GM12878 (cell line): ENCODE measurements around the gene ASB15. TPM values are rescaled to one million over a fixed set of nuclear protein-coding genes. Genes with fewer than 3 reads are reported as not detected.

ENCODE experiments used
- ATAC-seq: fragments of 200-7000 bp; cut with Tn5 transposase; 3 replicates; pipeline ENCODE4 v1.9.1; 2020; ENCODE audit warnings: mild to moderate bottlenecking, moderate library complexity
- BruUV-seq: library from RNA; stranded (reverse); fragments of 400-500 nt; replicated peaks from 2 replicates; lab custom pipeline; 2021; lab: Mats Ljungman, UMichigan
- CTCF ChIA-PET: fragments of 300-600 bp; sonication (Branson Sonifier 250); formaldehyde crosslinking; extraction: SDS; loops from one replicate; lab custom pipeline; 2021; ENCODE audit warnings: inconsistent platforms; lab: Yijun Ruan, JAX
- POLR2A ChIA-PET: fragments of 350-600 bp; formaldehyde crosslinking; extraction: SDS; loops from one replicate; lab custom pipeline; 2021; ENCODE audit warnings: inconsistent platforms; lab: Charles Lee
- RAD21 ChIA-PET: fragments of 300-600 bp; sonication (Branson Sonifier 250); formaldehyde crosslinking; loops from one replicate; lab custom pipeline; 2023; ENCODE audit warnings: antibody characterized with exemption; ENCODE audit not compliant: unreplicated experiment; lab: Charles Lee
- SMC1A ChIA-PET: fragments of 300-600 bp; sonication (Branson Sonifier 250); formaldehyde crosslinking; loops from one replicate; lab custom pipeline; 2023; ENCODE audit not compliant: unreplicated experiment, uncharacterized antibody; lab: Charles Lee
- DNase-seq: peaks from one replicate; pipeline ENCODE4 v3.0.0-alpha.2; 2011; ENCODE audit warnings: low read depth, low spot score
- FAIRE-seq: peaks from 3 replicates; lab custom pipeline; 2011; peaks lifted over from hg19 to GRCh38; lab: Jason Lieb, UNC
- H2AFZ ChIP-seq: 2 replicates; pipeline ENCODE4 v1.6.0; 2011; ENCODE audit warnings: low read depth, low read length, control low read depth; ENCODE audit not compliant: control insufficient read depth
- H3K27ac ChIP-seq: 2 replicates; pipeline ENCODE4 v1.5.1; 2011; ENCODE audit warnings: control low read depth; ENCODE audit not compliant: control insufficient read depth, insufficient read depth
- H3K27me3 ChIP-seq, 2 experiments: replicated peaks in 1 of 2; 2 replicates each; pipeline versions ENCODE4 v1.6.0 to v1.6.1; 2011; ENCODE audit warnings: low read length in 1 of 2; ENCODE audit not compliant: control insufficient read depth in 2 of 2, insufficient read depth in 2 of 2
- H3K36me3 ChIP-seq, 2 experiments: 2 replicates each; pipeline ENCODE4 v1.5.1; 2011; ENCODE audit warnings: low read length in 1 of 2; ENCODE audit not compliant: control insufficient read depth in 2 of 2, insufficient read depth in 2 of 2
- H3K4me1 ChIP-seq: 2 replicates; pipeline ENCODE4 v1.6.1; 2011; ENCODE audit warnings: mild to moderate bottlenecking, low read length, moderate library complexity, mixed read lengths; ENCODE audit not compliant: control insufficient read depth, insufficient read depth
- H3K4me2 ChIP-seq: 2 replicates; pipeline ENCODE4 v1.6.0; 2011; ENCODE audit warnings: control low read depth; ENCODE audit not compliant: control insufficient read depth, insufficient read depth
- H3K4me3 ChIP-seq: fragments of 200-600 bp; sonication (generic); 2 replicates; pipeline ENCODE4 v1.5.1; 2016
- H3K79me2 ChIP-seq: 2 replicates; pipeline ENCODE4 v1.6.0; 2011; ENCODE audit warnings: low read length; ENCODE audit not compliant: control insufficient read depth, insufficient read depth
- H3K9ac ChIP-seq: 2 replicates; pipeline ENCODE4 v1.8.0; 2011; ENCODE audit warnings: low read length, control low read depth, mixed read lengths; ENCODE audit not compliant: control insufficient read depth, insufficient read depth
- H3K9me3 ChIP-seq: replicated peaks from 3 replicates; pipeline ENCODE4 v1.5.1; 2011; ENCODE audit warnings: mild to moderate bottlenecking, low read length; ENCODE audit not compliant: control insufficient read depth, insufficient read depth
- H4K20me1 ChIP-seq: 2 replicates; pipeline ENCODE4 v1.6.0; 2011; ENCODE audit not compliant: control insufficient read depth, insufficient read depth
- ATF7 ChIP-seq: fragments of 450-650 bp; IDR thresholded peaks from 2 replicates; pipeline ENCODE4 v1.6.1; 2016; ENCODE audit warnings: low read depth, mild to moderate bottlenecking
- EP300 ChIP-seq, 2 experiments: fragments of 150-350 bp in 1 of 2; IDR thresholded peaks; 2 replicates each; pipeline ENCODE4 v1.6.1; 2011 to 2012; ENCODE audit warnings: low read depth in 2 of 2, low read length in 2 of 2, borderline replicate concordance in 1 of 2, improper control_type of control experiment in 1 of 2, inconsistent platforms in 1 of 2; ENCODE audit not compliant: control insufficient read depth in 1 of 2
- FOS ChIP-seq: IDR thresholded peaks from 3 replicates; pipeline ENCODE4 v1.6.1; 2011; ENCODE audit warnings: borderline replicate concordance; ENCODE audit not compliant: insufficient read length; ENCODE audit errors: extremely low read depth
- HDAC2 ChIP-seq: fragments of 200-600 bp; sonication (generic); IDR thresholded peaks from 2 replicates; pipeline ENCODE4 v1.6.1; 2017
- IKZF2 ChIP-seq, 2 experiments: fragments of 450-650 bp; IDR thresholded peaks; 2 replicates each; pipeline ENCODE4 v1.6.1; 2017; ENCODE audit warnings: mild to moderate bottlenecking in 2 of 2, moderate library complexity in 2 of 2
- MTA3 ChIP-seq: IDR thresholded peaks from 2 replicates; pipeline ENCODE4 v1.6.1; 2012; ENCODE audit warnings: low read length, inconsistent platforms, borderline replicate concordance
- MYC ChIP-seq: IDR thresholded peaks from 2 replicates; pipeline ENCODE4 v1.6.1; 2011; ENCODE audit warnings: mild to moderate bottlenecking, low read length, moderate library complexity, inconsistent platforms; ENCODE audit not compliant: insufficient read depth, insufficient replicate concordance, insufficient read length, severe bottlenecking
- NFYA ChIP-seq: IDR thresholded peaks from 2 replicates; pipeline ENCODE4 v1.6.1; 2011; ENCODE audit warnings: low read depth, mild to moderate bottlenecking, low read length, improper control_type of control experiment, borderline replicate concordance
- RAD51 ChIP-seq: fragments of 450-650 bp; IDR thresholded peaks from 2 replicates; pipeline ENCODE4 v1.6.1; 2016; ENCODE audit warnings: moderate library complexity, mild to moderate bottlenecking, inconsistent platforms
- SMAD1 ChIP-seq: fragments of 450-650 bp; IDR thresholded peaks from 2 replicates; pipeline ENCODE4 v1.6.1; 2018; ENCODE audit warnings: mild to moderate bottlenecking, low read depth; ENCODE audit not compliant: partially characterized antibody
- YBX1 ChIP-seq: fragments of 450-650 bp; IDR thresholded peaks from 2 replicates; pipeline ENCODE4 v1.6.1; 2016; ENCODE audit warnings: antibody characterized with exemption
- ZBED1 ChIP-seq: IDR thresholded peaks from 2 replicates; pipeline ENCODE4 v1.6.1; 2016; ENCODE audit warnings: borderline replicate concordance
- ZNF274 ChIP-seq: IDR thresholded peaks from one replicate; pipeline ENCODE4 v1.8.0; 2011; ENCODE audit not compliant: insufficient read length, insufficient read depth
- WGBS: methylation state at CpG from one replicate; pipeline ENCODE4 v1.1.6; 2016; ENCODE audit warnings: low lambda C conversion rate; ENCODE audit not compliant: insufficient replicate concordance, insufficient coverage; ENCODE audit errors: missing lambda C conversion rate; 5-methylcytosine and 5-hydroxymethylcytosine counted together
- in situ Hi-C: fragments of 300-500 bp; cut with MboI; formaldehyde crosslinking; loops from 9 replicates; pipeline ENCODE4 v1.14.3; 2018; ENCODE audit warnings: mixed read lengths
- intact Hi-C: fragments of 100-400 bp; cut with micrococcal nuclease; formaldehyde crosslinking; loops from one replicate; pipeline ENCODE4 v1.14.2; 2022; ENCODE audit not compliant: unreplicated experiment
- polyA plus RNA-seq, 11 experiments: library from polyadenylated mRNA; depleted of rRNA in 4 of 11; unstranded in 6 of 11; stranded (reverse) in 5 of 11; fragments of >200 nt; fragmentation: Nextera tagmentation in 4 of 11; fragmentation: Illumina TruSeq in 1 of 11; extraction: Ambion mirVana in 4 of 11; extraction: Trizol in 1 of 11; gene quantifications; 1 replicate in 1 of 11; 2 replicates in 10 of 11; pipeline versions ENCODE4 v1.2.1 to v1.2.3, GENCODE V29; 2011 to 2016; ENCODE audit warnings: inconsistent platforms in 2 of 11, missing spikeins in 2 of 11, low read depth in 1 of 11
- total RNA-seq, 4 experiments: library from RNA; depleted of rRNA in 3 of 4; stranded (reverse); fragments of >200 nt in 3 of 4; fragmentation: Illumina TruSeq in 1 of 4; extraction: Trizol in 1 of 4; gene quantifications; 2 replicates each; pipeline versions ENCODE4 v1.2.1 to v1.2.3, GENCODE V29; 2013 to 2021
- TF ChIP-seq, protein P1 (sequence below): IDR thresholded peaks from 2 replicates; pipeline ENCODE4 v1.6.1; 2011; ENCODE audit warnings: borderline replicate concordance, low read depth, mild to moderate bottlenecking, moderate library complexity, low read length; ENCODE audit not compliant: insufficient read depth, poor library complexity, severe bottlenecking
- TF ChIP-seq, protein P2 (sequence below): fragments of 450-650 bp; formaldehyde crosslinking; IDR thresholded peaks from 2 replicates; pipeline ENCODE4 v1.4.0; 2020; ENCODE audit warnings: mild to moderate bottlenecking, moderate library complexity

ASB15 gene
- total and polyA plus RNA-seq, 10 of the 15 experiments (the other 5 are each of a cell fraction or from before 2014, with no cell fraction given), result not detected

DNA sequence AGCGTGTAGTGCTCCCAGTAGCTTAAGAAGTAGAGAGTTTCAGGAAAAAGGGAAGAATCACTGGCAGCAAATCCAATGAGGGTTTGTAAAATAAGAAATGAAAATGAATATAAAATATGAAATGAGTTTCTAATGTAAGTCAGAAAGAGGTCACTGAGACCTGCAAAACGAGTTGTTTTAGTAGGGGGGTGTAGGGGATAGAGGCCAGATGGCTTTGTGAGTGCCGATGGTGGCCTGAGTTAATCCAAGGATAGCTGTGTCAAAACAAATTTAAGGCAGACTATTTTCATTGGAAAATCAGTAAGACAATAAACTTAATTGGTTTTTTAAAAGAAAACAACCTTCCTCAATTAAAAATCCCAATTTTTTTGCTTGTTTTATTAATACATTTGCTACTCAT, 745 bp upstream of the ASB15 start:
- no peak for TF ChIP-seq MTA3
- no peak for TF ChIP-seq HDAC2
- no peak for TF ChIP-seq RAD51
- TF ChIP-seq, protein P1, sequence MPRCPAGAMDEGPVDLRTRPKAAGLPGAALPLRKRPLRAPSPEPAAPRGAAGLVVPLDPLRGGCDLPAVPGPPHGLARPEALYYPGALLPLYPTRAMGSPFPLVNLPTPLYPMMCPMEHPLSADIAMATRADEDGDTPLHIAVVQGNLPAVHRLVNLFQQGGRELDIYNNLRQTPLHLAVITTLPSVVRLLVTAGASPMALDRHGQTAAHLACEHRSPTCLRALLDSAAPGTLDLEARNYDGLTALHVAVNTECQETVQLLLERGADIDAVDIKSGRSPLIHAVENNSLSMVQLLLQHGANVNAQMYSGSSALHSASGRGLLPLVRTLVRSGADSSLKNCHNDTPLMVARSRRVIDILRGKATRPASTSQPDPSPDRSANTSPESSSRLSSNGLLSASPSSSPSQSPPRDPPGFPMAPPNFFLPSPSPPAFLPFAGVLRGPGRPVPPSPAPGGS, result no peak
- TF ChIP-seq, protein P2, sequence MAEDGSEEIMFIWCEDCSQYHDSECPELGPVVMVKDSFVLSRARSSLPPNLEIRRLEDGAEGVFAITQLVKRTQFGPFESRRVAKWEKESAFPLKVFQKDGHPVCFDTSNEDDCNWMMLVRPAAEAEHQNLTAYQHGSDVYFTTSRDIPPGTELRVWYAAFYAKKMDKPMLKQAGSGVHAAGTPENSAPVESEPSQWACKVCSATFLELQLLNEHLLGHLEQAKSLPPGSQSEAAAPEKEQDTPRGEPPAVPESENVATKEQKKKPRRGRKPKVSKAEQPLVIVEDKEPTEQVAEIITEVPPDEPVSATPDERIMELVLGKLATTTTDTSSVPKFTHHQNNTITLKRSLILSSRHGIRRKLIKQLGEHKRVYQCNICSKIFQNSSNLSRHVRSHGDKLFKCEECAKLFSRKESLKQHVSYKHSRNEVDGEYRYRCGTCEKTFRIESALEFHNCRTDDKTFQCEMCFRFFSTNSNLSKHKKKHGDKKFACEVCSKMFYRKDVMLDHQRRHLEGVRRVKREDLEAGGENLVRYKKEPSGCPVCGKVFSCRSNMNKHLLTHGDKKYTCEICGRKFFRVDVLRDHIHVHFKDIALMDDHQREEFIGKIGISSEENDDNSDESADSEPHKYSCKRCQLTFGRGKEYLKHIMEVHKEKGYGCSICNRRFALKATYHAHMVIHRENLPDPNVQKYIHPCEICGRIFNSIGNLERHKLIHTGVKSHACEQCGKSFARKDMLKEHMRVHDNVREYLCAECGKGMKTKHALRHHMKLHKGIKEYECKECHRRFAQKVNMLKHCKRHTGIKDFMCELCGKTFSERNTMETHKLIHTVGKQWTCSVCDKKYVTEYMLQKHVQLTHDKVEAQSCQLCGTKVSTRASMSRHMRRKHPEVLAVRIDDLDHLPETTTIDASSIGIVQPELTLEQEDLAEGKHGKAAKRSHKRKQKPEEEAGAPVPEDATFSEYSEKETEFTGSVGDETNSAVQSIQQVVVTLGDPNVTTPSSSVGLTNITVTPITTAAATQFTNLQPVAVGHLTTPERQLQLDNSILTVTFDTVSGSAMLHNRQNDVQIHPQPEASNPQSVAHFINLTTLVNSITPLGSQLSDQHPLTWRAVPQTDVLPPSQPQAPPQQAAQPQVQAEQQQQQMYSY, result no peak
- TF ChIP-seq YBX1, result no peak
- no peak for TF ChIP-seq IKZF2 (IDR thresholded peaks at IDR 0.05)
- TF ChIP-seq NFYA, result no peak
- TF ChIP-seq ATF7, result no peak
- no peak for TF ChIP-seq FOS
- TF ChIP-seq EP300 (IDR thresholded peaks at IDR 0.05; ENCODE audit: borderline replicate concordance in 1 of 2, control insufficient read depth in 1 of 2, low read depth in 2 of 2, low read length in 2 of 2), result no peak
- no peak for TF ChIP-seq ZNF274
- TF ChIP-seq SMAD1, result no peak
- no peak for TF ChIP-seq ZBED1
- TF ChIP-seq MYC, result no peak
- TF ChIP-seq, all 136 proteins: peak for 0
- WGBS, result 28% methylated on average over 3 of the region's 3 CpGs
- H3K27ac ChIP-seq, result no peak overlapping the region
- no TSS peak for BruUV-seq
- no peak overlapping the region for H3K9ac ChIP-seq
- H3K4me3 ChIP-seq, result no peak overlapping the region
- no peak overlapping the region for H2AFZ ChIP-seq
- no peaks in the 10 kb centered on the region for H3K9me3 ChIP-seq
- H3K36me3 ChIP-seq, result no peaks in the 10 kb centered on the region
- DNase-seq (no peak), FAIRE-seq (no peak), ATAC-seq (no peak)
- no peak overlapping the region for H3K4me2 ChIP-seq
- ChIA-PET CTCF (interaction anchor here (1.1 kb wide), 1 partner anchor 24 kb away, joined by 3 read pairs; no protein-coding TSS in a partner anchor), RAD21 (no interaction called here), POLR2A (no interaction called here), SMC1A (no interaction called here)
- H3K27me3 ChIP-seq, result no peaks in the 10 kb centered on the region; a peak in 1 of 4 replicates
- H3K4me1 ChIP-seq, result no peaks in the 10 kb centered on the region
- H3K79me2 ChIP-seq, result no peaks in the 10 kb centered on the region
- intact Hi-C loops (no loop called here), in situ Hi-C loops (no loop called here)
- H4K20me1 ChIP-seq, result no peaks in the 10 kb centered on the region
